ENCODE measurements around the gene MSANTD3. TPM values are rescaled to one million over a fixed set of nuclear protein-coding genes. Genes with fewer than 3 reads are reported as not detected.

MSANTD3 gene
- total RNA-seq, 1 experiment from 2014 or later: 86.9 TPM

DNA sequence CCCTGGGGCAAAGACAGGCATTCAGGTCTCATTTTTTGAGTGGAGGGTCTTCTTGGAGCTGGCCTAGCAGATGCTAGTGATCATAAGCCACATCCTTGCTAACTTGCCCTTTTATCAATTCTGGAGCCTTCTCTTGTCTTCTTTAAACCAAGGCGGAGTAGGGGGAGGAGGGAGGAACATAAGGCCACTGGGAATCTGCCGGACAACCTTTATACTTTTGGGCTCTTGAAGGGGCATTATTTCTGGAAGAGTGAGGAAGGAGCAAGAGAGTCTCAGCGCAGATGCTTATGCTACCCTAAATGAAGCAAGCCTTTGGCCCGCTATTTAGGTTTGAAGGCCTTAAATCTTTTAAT is 48.0 kb downstream of the MSANTD3 start:
- DNase-seq: no peak
- H3K4me2 ChIP-seq (ENCODE audit: low read length): no peak overlapping the region
- CTCF ChIA-PET: interaction anchor here (0.7 kb wide), 1 partner anchor 28 kb away, joined by 5 read pairs; no protein-coding TSS in a partner anchor

DNA sequence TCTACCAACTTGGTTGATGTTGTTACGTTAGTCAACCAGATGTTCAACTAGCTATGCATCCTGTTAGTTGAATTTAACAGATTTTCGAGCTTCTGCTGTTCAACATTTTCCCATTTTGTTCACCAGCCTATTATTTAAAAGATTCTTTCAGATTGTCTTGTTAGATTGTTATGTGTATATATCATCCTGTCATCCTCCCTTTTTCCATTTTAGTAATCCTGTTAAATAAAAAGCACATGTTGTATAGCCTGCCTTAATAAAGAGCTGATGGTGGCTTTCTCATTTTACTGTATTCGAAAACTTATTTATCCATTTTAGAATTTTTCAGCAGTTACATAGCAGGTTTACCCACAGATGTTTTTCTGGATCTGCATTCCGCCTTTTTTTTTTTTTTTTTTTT is 50.3 kb downstream of the MSANTD3 start:
- POLR2A ChIA-PET (ENCODE audit: unreplicated experiment): no interaction called here

More for the DNA sequence above, 48.0 kb downstream of the MSANTD3 start:
- no peaks in the 10 kb centered on the region for H3K27me3 ChIP-seq (ENCODE audit: low read length)
- no peak overlapping the region for H3K27ac ChIP-seq (ENCODE audit: low read length)
- ATAC-seq: no peak
- intact Hi-C loops (cut with micrococcal nuclease): no loop called here
- no peaks in the 10 kb centered on the region for H3K36me3 ChIP-seq (ENCODE audit: low read depth, low read length)
- no peaks in the 10 kb centered on the region for H3K79me2 ChIP-seq (ENCODE audit: low read length)
- no peaks in the 10 kb centered on the region for H3K9me2 ChIP-seq (replicated peaks; ENCODE audit: low read length)
- H3F3A ChIP-seq (ENCODE audit: low read length, unreplicated experiment): no peaks in the 10 kb centered on the region
- no peaks in the 10 kb centered on the region for H3K4me1 ChIP-seq (ENCODE audit: insufficient read depth, low read length)
- H3K9ac ChIP-seq (ENCODE audit: low read length): no peak overlapping the region
- TF ChIP-seq, protein P1, sequence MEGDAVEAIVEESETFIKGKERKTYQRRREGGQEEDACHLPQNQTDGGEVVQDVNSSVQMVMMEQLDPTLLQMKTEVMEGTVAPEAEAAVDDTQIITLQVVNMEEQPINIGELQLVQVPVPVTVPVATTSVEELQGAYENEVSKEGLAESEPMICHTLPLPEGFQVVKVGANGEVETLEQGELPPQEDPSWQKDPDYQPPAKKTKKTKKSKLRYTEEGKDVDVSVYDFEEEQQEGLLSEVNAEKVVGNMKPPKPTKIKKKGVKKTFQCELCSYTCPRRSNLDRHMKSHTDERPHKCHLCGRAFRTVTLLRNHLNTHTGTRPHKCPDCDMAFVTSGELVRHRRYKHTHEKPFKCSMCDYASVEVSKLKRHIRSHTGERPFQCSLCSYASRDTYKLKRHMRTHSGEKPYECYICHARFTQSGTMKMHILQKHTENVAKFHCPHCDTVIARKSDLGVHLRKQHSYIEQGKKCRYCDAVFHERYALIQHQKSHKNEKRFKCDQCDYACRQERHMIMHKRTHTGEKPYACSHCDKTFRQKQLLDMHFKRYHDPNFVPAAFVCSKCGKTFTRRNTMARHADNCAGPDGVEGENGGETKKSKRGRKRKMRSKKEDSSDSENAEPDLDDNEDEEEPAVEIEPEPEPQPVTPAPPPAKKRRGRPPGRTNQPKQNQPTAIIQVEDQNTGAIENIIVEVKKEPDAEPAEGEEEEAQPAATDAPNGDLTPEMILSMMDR (conservative IDR thresholded peaks at IDR 0.05; ENCODE audit: low read depth, low read length): no peak
- TF ChIP-seq EZH2 (IDR thresholded peaks at IDR 0.05; ENCODE audit: low read length, unreplicated experiment) (no peak), EZH2phosphoT487 (IDR thresholded peaks at IDR 0.05; ENCODE audit: borderline replicate concordance, low read length) (no peak)
- H3K9me3 ChIP-seq (ENCODE audit: low read length): no peaks in the 10 kb centered on the region
- no peaks in the 10 kb centered on the region for H4K20me1 ChIP-seq (ENCODE audit: low read length)
- no TSS peak for BruUV-seq (replicated peaks)
- H2AFZ ChIP-seq (ENCODE audit: low read length): no peak overlapping the region
- POLR2A ChIA-PET (ENCODE audit: unreplicated experiment): no interaction called here
- no peak overlapping the region for H3K4me3 ChIP-seq (ENCODE audit: low read length)

DNA sequence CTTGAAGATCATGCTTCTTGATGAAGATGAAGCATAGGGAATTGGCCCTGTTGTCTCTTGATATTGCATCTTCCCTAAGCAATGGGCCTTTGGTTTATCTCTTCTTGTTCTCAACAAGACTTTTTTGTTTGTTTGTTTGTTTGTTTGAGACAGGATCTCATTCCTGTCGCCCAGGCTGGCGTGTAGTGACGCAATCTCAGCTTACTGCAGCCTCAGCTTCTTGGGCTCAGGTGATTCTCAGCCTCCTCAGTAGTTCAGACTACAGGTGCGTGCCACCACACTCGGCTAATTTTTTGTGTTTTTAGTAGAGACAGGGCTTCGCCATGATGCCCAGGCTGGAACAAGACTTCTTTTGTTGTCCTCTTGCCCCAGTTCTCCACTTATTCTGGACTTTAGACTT is 51.2 kb downstream of the MSANTD3 start:
- no TSS peak for BruUV-seq (replicated peaks)
- TF ChIP-seq EZH2phosphoT487 (IDR thresholded peaks at IDR 0.05; ENCODE audit: borderline replicate concordance, low read length) (no peak), EZH2 (IDR thresholded peaks at IDR 0.05; ENCODE audit: low read length, unreplicated experiment) (no peak)
- TF ChIP-seq, protein P1 (conservative IDR thresholded peaks at IDR 0.05; ENCODE audit: low read depth, low read length): no peak
- Histone ChIP-seq H2AFZ (ENCODE audit: low read length) (no peak overlapping the region), H3K4me1 (ENCODE audit: insufficient read depth, low read length) (no peaks in the 10 kb centered on the region), H3K27ac (ENCODE audit: low read length) (no peak overlapping the region), H3K4me2 (ENCODE audit: low read length) (no peak overlapping the region), H3K4me3 (ENCODE audit: low read length) (no peak overlapping the region), H3K27me3 (ENCODE audit: low read length) (no peaks in the 10 kb centered on the region), H3K9me2 (replicated peaks; ENCODE audit: low read length) (no peaks in the 10 kb centered on the region), H3F3A (ENCODE audit: low read length, unreplicated experiment) (no peaks in the 10 kb centered on the region), H3K36me3 (ENCODE audit: low read depth, low read length) (no peaks in the 10 kb centered on the region), H3K9ac (ENCODE audit: low read length) (no peak overlapping the region), H4K20me1 (ENCODE audit: low read length) (no peaks in the 10 kb centered on the region), H3K9me3 (ENCODE audit: low read length) (no peaks in the 10 kb centered on the region), H3K79me2 (ENCODE audit: low read length) (no peaks in the 10 kb centered on the region)
- ATAC-seq (no peak), DNase-seq (no peak)
- intact Hi-C loops (cut with micrococcal nuclease): no loop called here
- POLR2A ChIA-PET (ENCODE audit: unreplicated experiment): interaction anchor here (0.5 kb wide), 1 partner anchor 119 kb away, joined by 3 read pairs; no protein-coding TSS in a partner anchor
- CTCF ChIA-PET: no interaction called here

More for the DNA sequence above, 50.3 kb downstream of the MSANTD3 start:
- Histone ChIP-seq H3K9ac (ENCODE audit: low read length) (no peak overlapping the region), H3K27me3 (ENCODE audit: low read length) (no peaks in the 10 kb centered on the region), H2AFZ (ENCODE audit: low read length) (no peak overlapping the region), H3F3A (ENCODE audit: low read length, unreplicated experiment) (no peaks in the 10 kb centered on the region), H3K27ac (ENCODE audit: low read length) (no peak overlapping the region), H3K9me3 (ENCODE audit: low read length) (no peaks in the 10 kb centered on the region), H3K9me2 (replicated peaks; ENCODE audit: low read length) (no peaks in the 10 kb centered on the region), H4K20me1 (ENCODE audit: low read length) (no peaks in the 10 kb centered on the region), H3K36me3 (ENCODE audit: low read depth, low read length) (no peaks in the 10 kb centered on the region), H3K79me2 (ENCODE audit: low read length) (no peaks in the 10 kb centered on the region), H3K4me3 (ENCODE audit: low read length) (no peak overlapping the region), H3K4me1 (ENCODE audit: insufficient read depth, low read length) (no peaks in the 10 kb centered on the region), H3K4me2 (ENCODE audit: low read length) (no peak overlapping the region)
- no TSS peak for BruUV-seq (replicated peaks)
- intact Hi-C loops (cut with micrococcal nuclease): no loop called here
- no peak for ATAC-seq
- DNase-seq: no peak
- TF ChIP-seq, protein P1 (conservative IDR thresholded peaks at IDR 0.05; ENCODE audit: low read depth, low read length): no peak
- no peak for TF ChIP-seq EZH2phosphoT487 (IDR thresholded peaks at IDR 0.05; ENCODE audit: borderline replicate concordance, low read length)
- TF ChIP-seq EZH2 (IDR thresholded peaks at IDR 0.05; ENCODE audit: low read length, unreplicated experiment): no peak
- CTCF ChIA-PET: no interaction called here
